Ovary (tissue), 3 donors: ENCODE results near the gene TRMT6.

ENCODE experiments used
- CTCF ChIP-seq, 3 donors: fragments of 450-650 bp in 2 of 3; fragments of 200-600 bp in 1 of 3; IDR thresholded peaks; one replicate each; pipeline versions ENCODE4 v1.5.1 to v1.8.0; 2016 to 2022; ENCODE audit warnings: antibody characterized with exemption in 3 of 3, mild to moderate bottlenecking in 1 of 3
- EP300 ChIP-seq: sonication (generic); formaldehyde crosslinking; IDR thresholded peaks from one replicate; pipeline ENCODE4 v1.6.1; 2017; ENCODE audit warnings: antibody characterized with exemption
- donor health status: DM: no; HTN: no; CAD: no.

GRCh38 chr20:5913166-5913565, 37.2 kb downstream of the TRMT6 start:
- TF ChIP-seq CTCF (IDR thresholded peaks at IDR 0.05) (no peak), EP300 (no peak)
